NB4 (cell line): Measurements from ENCODE around the gene ETV6.

Experiments used
- DNase-seq: peaks from one replicate; pipeline ENCODE4 v3.0.0; 2010; ENCODE audit warnings: low read depth
- H3K4me3 ChIP-seq: one replicate; pipeline ENCODE4 v1.5.1; 2011; ENCODE audit warnings: mild to moderate bottlenecking, low read depth, low read length, moderate library complexity
- CTCF ChIP-seq: IDR thresholded peaks from one replicate; pipeline ENCODE4 v1.5.1; 2012; ENCODE audit warnings: low read depth, low read length
- MAX ChIP-seq: IDR thresholded peaks from 2 replicates; pipeline ENCODE4 v1.6.1; 2011; ENCODE audit warnings: low read depth, low read length
- MYC ChIP-seq: IDR thresholded peaks from 2 replicates; pipeline ENCODE4 v1.6.1; 2011; ENCODE audit warnings: low read depth, low read length
- POLR2A ChIP-seq: IDR thresholded peaks from 2 replicates; pipeline ENCODE4 v1.6.1; 2011; ENCODE audit warnings: mild to moderate bottlenecking; ENCODE audit not compliant: insufficient read length; ENCODE audit errors: extremely low read depth

Gene ETV6

GRCh38 chr12:11895421-11896078, 246.1 kb downstream of the ETV6 start:
- no peak for TF ChIP-seq CTCF
- TF ChIP-seq POLR2A = peak; percentile 17
- no peak for TF ChIP-seq MAX
- no peak overlapping the region for H3K4me3 ChIP-seq
- DNase-seq = peak; percentile 24

- DNase-seq = no peak
These were observed 247.0 kb downstream of the ETV6 start for GRCh38 chr12:11896417-11896929.

GRCh38 chr12:11897923-11898322, 248.4 kb downstream of the ETV6 start:
- TF ChIP-seq MYC (no peak), POLR2A (no peak), CTCF (no peak), MAX (no peak)
- DNase-seq = no peak
- no peak overlapping the region for H3K4me3 ChIP-seq

More at GRCh38 chr12:11896417-11896929, 247.0 kb downstream of the ETV6 start:
- H3K4me3 ChIP-seq = no peak overlapping the region
- TF ChIP-seq POLR2A = no peak
- TF ChIP-seq CTCF = no peak
- no peak for TF ChIP-seq MYC
- TF ChIP-seq MAX = no peak

GRCh38 chr12:11901701-11902524, 252.4 kb downstream of the ETV6 start:
- TF ChIP-seq POLR2A (no peak), CTCF (no peak)
- no peak overlapping the region for H3K4me3 ChIP-seq
- DNase-seq = no peak

- DNase-seq = no peak
- TF ChIP-seq CTCF (no peak), MYC (no peak), MAX (no peak), POLR2A (no peak)
- no peak overlapping the region for H3K4me3 ChIP-seq
These were observed 253.0 kb downstream of the ETV6 start for GRCh38 chr12:11902525-11902875.
